WERI-Rb-1 (cell line): Measurements from ENCODE around the gene RNU5D-1.
"Not testable (repeated sequence)": the region's sequence is repeated elsewhere in the genome, so short reads cannot be mapped to it uniquely, and the experiment has no call there.

Source experiments
- DNase-seq: peaks from one replicate; pipeline ENCODE4 v3.0.0-alpha.2; 2020
- H3K27ac ChIP-seq: fragments of 250-450 bp; sonication (Bioruptor Pico); 2 replicates; pipeline ENCODE4 v1.5.1; 2020; ENCODE audit warnings: mild to moderate bottlenecking, moderate library complexity
- H3K27me3 ChIP-seq: fragments of 250-450 bp; sonication (Bioruptor Pico); 2 replicates; pipeline ENCODE4 v1.5.1; 2021; ENCODE audit warnings: mild to moderate bottlenecking, low read depth, moderate library complexity; ENCODE audit not compliant: insufficient read depth, severe bottlenecking
- H3K36me3 ChIP-seq: fragments of 250-450 bp; sonication (Bioruptor Pico); 2 replicates; pipeline ENCODE4 v1.5.1; 2020; ENCODE audit warnings: mild to moderate bottlenecking, moderate library complexity
- H3K4me3 ChIP-seq: 2 replicates; pipeline ENCODE4 v1.5.1; 2011; ENCODE audit warnings: low read depth, mild to moderate bottlenecking, control low read depth, low read length
- H3K9me3 ChIP-seq: fragments of 250-450 bp; sonication (Bioruptor Pico); 2 replicates; pipeline ENCODE4 v1.5.1; 2021; ENCODE audit warnings: mild to moderate bottlenecking, moderate library complexity; ENCODE audit not compliant: severe bottlenecking
- CTCF ChIP-seq: IDR thresholded peaks from 2 replicates; pipeline ENCODE4 v1.5.1; 2011; ENCODE audit warnings: low read depth, mild to moderate bottlenecking, control low read depth, inconsistent platforms, low read length

Gene RNU5D-1

GRCh38 chr1:44700573-44700972 is 30.4 kb downstream of the RNU5D-1 start:
- H3K36me3 ChIP-seq = no peaks in the 10 kb centered on the region
- H3K4me3 ChIP-seq = no peak overlapping the region
- peak overlapping the region; percentile 17; the same call in 1 of the 2 replicates for H3K27ac ChIP-seq
- no peaks in the 10 kb centered on the region for H3K27me3 ChIP-seq
- no peaks in the 10 kb centered on the region for H3K9me3 ChIP-seq
- TF ChIP-seq CTCF = no peak
- DNase-seq = no peak

GRCh38 chr1:44699375-44699774 is 31.6 kb downstream of the RNU5D-1 start:
- H3K4me3 ChIP-seq, H3K27ac ChIP-seq: not testable (repeated sequence)

GRCh38 chr1:44698138-44698537 is 32.8 kb downstream of the RNU5D-1 start:
- Histone ChIP-seq H3K9me3 (no peaks in the 10 kb centered on the region), H3K27ac (no peak overlapping the region), H3K4me3 (no peak overlapping the region), H3K36me3 (no peaks in the 10 kb centered on the region), H3K27me3 (no peaks in the 10 kb centered on the region)
- no peak for DNase-seq
- TF ChIP-seq CTCF = no peak

More at GRCh38 chr1:44699375-44699774, 31.6 kb downstream of the RNU5D-1 start:
- not testable (repeated sequence) for H3K9me3 ChIP-seq, H3K27me3 ChIP-seq, DNase-seq, H3K36me3 ChIP-seq

GRCh38 chr1:44696789-44697345 is 34.1 kb downstream of the RNU5D-1 start:
- no peaks in the 10 kb centered on the region for H3K27me3 ChIP-seq
- no peak for TF ChIP-seq CTCF
- no peak overlapping the region for H3K27ac ChIP-seq
- no peaks in the 10 kb centered on the region for H3K36me3 ChIP-seq
- DNase-seq = no peak
- H3K9me3 ChIP-seq = no peaks in the 10 kb centered on the region
- H3K4me3 ChIP-seq = no peak overlapping the region

- Histone ChIP-seq H3K36me3 (no peaks in the 10 kb centered on the region), H3K9me3 (no peaks in the 10 kb centered on the region), H3K4me3 (no peak overlapping the region), H3K27ac (no peak overlapping the region), H3K27me3 (no peaks in the 10 kb centered on the region)
- no peak for TF ChIP-seq CTCF
- DNase-seq = no peak
Measured at GRCh38 chr1:44696101-44696500, 34.9 kb downstream of the RNU5D-1 start.

GRCh38 chr1:44695671-44696070 is 35.3 kb downstream of the RNU5D-1 start:
- no peak for DNase-seq
- no peak overlapping the region for H3K4me3 ChIP-seq
- no peak for TF ChIP-seq CTCF
- no peaks in the 10 kb centered on the region for H3K27me3 ChIP-seq
- no peaks in the 10 kb centered on the region for H3K9me3 ChIP-seq
- H3K27ac ChIP-seq = no peak overlapping the region
- no peaks in the 10 kb centered on the region for H3K36me3 ChIP-seq
